ENCODE results near the gene DNTT.

Gene DNTT

GRCh38 chr10:96276831-96277230 is 27.4 kb upstream of the DNTT start:
- no peak overlapping the region for H3K4me3 ChIP-seq (ENCODE audit: low read depth in 1 of 2, low read length in 2 of 2)
- no peaks in the 10 kb centered on the region for H3K27me3 ChIP-seq (ENCODE audit: low read depth, low read length)
- H3K4me1 ChIP-seq (ENCODE audit: control insufficient read depth in 1 of 2, insufficient read depth in 2 of 2, low read length in 2 of 2) = peaks cover 2 to 9% of the 10 kb centered on the region in 2 donors
- H3K36me3 ChIP-seq (ENCODE audit: control insufficient read depth in 1 of 2, insufficient read depth in 2 of 2, low read length in 2 of 2) = no peaks in the 10 kb centered on the region
- no peak overlapping the region for H3K27ac ChIP-seq (ENCODE audit: low read length)
- H3K9me3 ChIP-seq (ENCODE audit: control insufficient read depth in 1 of 2, low read length in 2 of 2) = no peaks in the 10 kb centered on the region

- no peaks in the 10 kb centered on the region for H3K4me1 ChIP-seq (ENCODE audit: control insufficient read depth in 1 of 2, insufficient read depth in 2 of 2, low read length in 2 of 2)
- no peaks in the 10 kb centered on the region for H3K9me3 ChIP-seq (ENCODE audit: control insufficient read depth in 1 of 2, low read length in 2 of 2)
- H3K4me3 ChIP-seq (ENCODE audit: low read depth in 1 of 2, low read length in 2 of 2) = no peak overlapping the region
- no peak overlapping the region for H3K27ac ChIP-seq (ENCODE audit: low read length)
- H3K27me3 ChIP-seq (ENCODE audit: low read depth, low read length) = no peaks in the 10 kb centered on the region
- H3K36me3 ChIP-seq (ENCODE audit: control insufficient read depth in 1 of 2, insufficient read depth in 2 of 2, low read length in 2 of 2) = no peaks in the 10 kb centered on the region
Measured at GRCh38 chr10:96279191-96279641, 25.0 kb upstream of the DNTT start.

DNA sequence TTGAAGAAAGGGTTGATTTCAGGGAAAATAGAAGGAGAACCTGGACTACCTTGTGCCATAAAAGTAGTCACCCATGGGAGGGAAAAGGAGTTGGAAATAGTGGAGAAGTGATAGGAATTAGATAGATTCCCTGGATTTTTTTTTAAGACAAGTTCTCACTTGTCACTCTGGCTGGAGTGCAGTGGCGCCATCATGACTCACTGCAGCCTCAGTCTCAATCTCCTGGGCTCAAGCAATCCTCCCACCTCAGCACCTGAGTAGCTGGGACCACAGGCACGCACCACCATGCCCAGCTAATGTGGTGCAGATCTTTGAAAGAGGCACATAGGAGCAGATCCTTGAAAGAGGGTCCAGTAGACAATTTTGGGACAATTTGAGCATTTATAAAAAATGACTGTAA is 23.4 kb upstream of the DNTT start:
- Histone ChIP-seq H3K27me3 (ENCODE audit: low read depth, low read length) (no peaks in the 10 kb centered on the region), H3K4me3 (ENCODE audit: low read depth in 1 of 2, low read length in 2 of 2) (no peak overlapping the region), H3K4me1 (ENCODE audit: control insufficient read depth in 1 of 2, insufficient read depth in 2 of 2, low read length in 2 of 2) (no peaks in the 10 kb centered on the region), H3K36me3 (ENCODE audit: control insufficient read depth in 1 of 2, insufficient read depth in 2 of 2, low read length in 2 of 2) (no peaks in the 10 kb centered on the region), H3K9me3 (ENCODE audit: control insufficient read depth in 1 of 2, low read length in 2 of 2) (no peaks in the 10 kb centered on the region), H3K27ac (ENCODE audit: low read length) (no peak overlapping the region)

DNA sequence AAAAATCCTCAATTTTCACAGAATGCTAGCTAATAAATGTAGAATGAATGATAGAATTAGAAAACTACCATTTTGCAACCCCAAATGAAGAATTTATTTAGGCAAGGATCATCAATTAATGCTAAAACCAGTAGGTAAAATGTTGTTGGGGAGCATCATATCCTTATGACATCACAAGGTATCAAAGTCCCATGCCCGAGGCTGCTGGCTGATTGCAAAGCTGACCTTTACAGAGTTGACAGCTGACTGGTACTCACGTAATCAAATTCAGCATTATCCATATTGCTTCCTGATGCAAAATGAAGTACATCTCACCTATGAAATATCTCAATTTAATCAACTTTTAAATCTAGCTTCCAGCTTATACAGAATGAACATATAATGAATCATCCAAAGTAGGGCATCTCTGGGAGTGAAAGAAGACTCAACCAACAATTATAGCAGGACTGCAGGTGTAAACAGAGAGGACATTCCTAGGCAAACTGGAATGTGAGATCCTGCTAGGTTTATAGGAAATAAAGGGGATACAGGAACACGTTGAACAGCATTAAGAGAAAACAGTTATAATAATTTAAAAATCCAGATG is 22.7 kb upstream of the DNTT start:
- H3K27ac ChIP-seq (ENCODE audit: low read length) = no peak overlapping the region
- no peaks in the 10 kb centered on the region for H3K36me3 ChIP-seq (ENCODE audit: control insufficient read depth in 1 of 2, insufficient read depth in 2 of 2, low read length in 2 of 2)
- H3K4me1 ChIP-seq (ENCODE audit: control insufficient read depth in 1 of 2, insufficient read depth in 2 of 2, low read length in 2 of 2) = no peaks in the 10 kb centered on the region

DNA sequence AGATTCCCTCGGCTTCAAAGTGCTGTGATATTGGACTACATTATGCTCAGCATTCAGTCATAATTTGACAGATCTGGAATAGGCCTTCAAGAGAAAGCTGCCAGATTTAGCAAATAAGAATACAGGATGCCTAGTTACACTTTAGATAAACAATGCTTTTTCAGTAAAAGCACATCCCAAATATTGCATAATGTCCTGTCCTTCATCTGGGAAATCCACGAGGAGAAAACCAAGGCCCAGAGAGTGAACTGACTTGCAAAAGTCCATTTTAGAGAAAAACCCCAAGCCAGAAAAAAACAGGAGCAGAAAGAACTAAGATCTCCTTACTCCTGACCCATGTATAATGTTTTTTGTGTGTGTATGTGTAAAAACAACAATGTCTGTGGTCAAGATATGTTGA is 20.9 kb upstream of the DNTT start:
- Histone ChIP-seq H3K27me3 (ENCODE audit: low read depth, low read length) (no peaks in the 10 kb centered on the region), H3K27ac (ENCODE audit: low read length) (no peak overlapping the region), H3K4me1 (ENCODE audit: control insufficient read depth in 1 of 2, insufficient read depth in 2 of 2, low read length in 2 of 2) (peaks cover 5 to 10% of the 10 kb centered on the region in 2 donors), H3K9me3 (ENCODE audit: control insufficient read depth in 1 of 2, low read length in 2 of 2) (no peaks in the 10 kb centered on the region), H3K36me3 (ENCODE audit: control insufficient read depth in 1 of 2, insufficient read depth in 2 of 2, low read length in 2 of 2) (no peaks in the 10 kb centered on the region), H3K4me3 (ENCODE audit: low read depth in 1 of 2, low read length in 2 of 2) (no peak overlapping the region)

More for the DNA sequence above, 22.7 kb upstream of the DNTT start:
- no peaks in the 10 kb centered on the region for H3K27me3 ChIP-seq (ENCODE audit: low read depth, low read length)
- no peaks in the 10 kb centered on the region for H3K9me3 ChIP-seq (ENCODE audit: control insufficient read depth in 1 of 2, low read length in 2 of 2)
- H3K4me3 ChIP-seq (ENCODE audit: low read depth in 1 of 2, low read length in 2 of 2) = no peak overlapping the region

DNA sequence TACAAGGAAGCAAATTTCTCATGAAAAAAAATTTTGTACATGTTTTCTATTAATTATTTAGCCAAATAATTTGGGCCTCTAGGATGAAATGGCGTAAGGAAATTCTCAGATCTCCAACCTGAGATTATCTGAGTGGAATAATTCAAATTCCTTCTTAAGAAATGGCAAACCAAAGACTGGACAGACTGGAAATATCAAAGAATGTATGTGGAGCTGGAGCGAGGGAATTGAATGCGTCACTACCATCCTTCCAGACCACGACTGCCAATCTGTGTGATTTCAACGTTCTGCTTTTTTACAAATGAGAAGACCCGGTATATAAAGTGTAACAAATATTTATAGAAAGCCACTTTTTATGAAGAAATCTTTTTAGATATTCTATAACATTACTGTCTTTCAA is 20.5 kb upstream of the DNTT start:
- no peak overlapping the region for H3K27ac ChIP-seq (ENCODE audit: low read length)
- no peak overlapping the region for H3K4me3 ChIP-seq (ENCODE audit: low read depth in 1 of 2, low read length in 2 of 2)
- H3K36me3 ChIP-seq (ENCODE audit: control insufficient read depth in 1 of 2, insufficient read depth in 2 of 2, low read length in 2 of 2) = no peaks in the 10 kb centered on the region
- no peaks in the 10 kb centered on the region for H3K27me3 ChIP-seq (ENCODE audit: low read depth, low read length)
- peaks cover 5 to 10% of the 10 kb centered on the region in 2 donors for H3K4me1 ChIP-seq (ENCODE audit: control insufficient read depth in 1 of 2, insufficient read depth in 2 of 2, low read length in 2 of 2)
- H3K9me3 ChIP-seq (ENCODE audit: control insufficient read depth in 1 of 2, low read length in 2 of 2) = no peaks in the 10 kb centered on the region

GRCh38 chr10:96285331-96285752 is 18.9 kb upstream of the DNTT start:
- no peak overlapping the region for H3K4me3 ChIP-seq (ENCODE audit: low read depth in 1 of 2, low read length in 2 of 2)
- H3K36me3 ChIP-seq (ENCODE audit: control insufficient read depth in 1 of 2, insufficient read depth in 2 of 2, low read length in 2 of 2) = no peaks in the 10 kb centered on the region
- H3K27ac ChIP-seq (ENCODE audit: low read length) = no peak overlapping the region
- H3K27me3 ChIP-seq (ENCODE audit: low read depth, low read length) = no peaks in the 10 kb centered on the region
- H3K4me1 ChIP-seq (ENCODE audit: control insufficient read depth in 1 of 2, insufficient read depth in 2 of 2, low read length in 2 of 2) = peaks cover 5 to 10% of the 10 kb centered on the region in 2 donors
- no peaks in the 10 kb centered on the region for H3K9me3 ChIP-seq (ENCODE audit: control insufficient read depth in 1 of 2, low read length in 2 of 2)

GRCh38 chr10:96287392-96288105 is 16.7 kb upstream of the DNTT start:
- Histone ChIP-seq H3K36me3 (ENCODE audit: control insufficient read depth in 1 of 2, insufficient read depth in 2 of 2, low read length in 2 of 2) (no peaks in the 10 kb centered on the region), H3K9me3 (ENCODE audit: control insufficient read depth in 1 of 2, low read length in 2 of 2) (no peaks in the 10 kb centered on the region), H3K4me1 (ENCODE audit: control insufficient read depth in 1 of 2, insufficient read depth in 2 of 2, low read length in 2 of 2) (peaks cover 5 to 10% of the 10 kb centered on the region in 2 donors), H3K27ac (ENCODE audit: low read length) (peak overlapping the region; percentile 72), H3K4me3 (ENCODE audit: low read depth in 1 of 2, low read length in 2 of 2) (no peak overlapping the region), H3K27me3 (ENCODE audit: low read depth, low read length) (no peaks in the 10 kb centered on the region)

GRCh38 chr10:96288151-96288621 is 16.0 kb upstream of the DNTT start:
- Histone ChIP-seq H3K27ac (ENCODE audit: low read length) (peak overlapping the region; percentile 72), H3K36me3 (ENCODE audit: control insufficient read depth in 1 of 2, insufficient read depth in 2 of 2, low read length in 2 of 2) (no peaks in the 10 kb centered on the region), H3K9me3 (ENCODE audit: control insufficient read depth in 1 of 2, low read length in 2 of 2) (no peaks in the 10 kb centered on the region), H3K4me1 (ENCODE audit: control insufficient read depth in 1 of 2, insufficient read depth in 2 of 2, low read length in 2 of 2) (peaks cover 5 to 10% of the 10 kb centered on the region in 2 donors), H3K4me3 (ENCODE audit: low read depth in 1 of 2, low read length in 2 of 2) (peak overlapping the region in 1 of 2 donors; percentile 35), H3K27me3 (ENCODE audit: low read depth, low read length) (no peaks in the 10 kb centered on the region)

GRCh38 chr10:96289218-96289910 is 14.9 kb upstream of the DNTT start:
- Histone ChIP-seq H3K4me3 (ENCODE audit: low read depth in 1 of 2, low read length in 2 of 2) (no peak overlapping the region), H3K9me3 (ENCODE audit: control insufficient read depth in 1 of 2, low read length in 2 of 2) (no peaks in the 10 kb centered on the region), H3K36me3 (ENCODE audit: control insufficient read depth in 1 of 2, insufficient read depth in 2 of 2, low read length in 2 of 2) (no peaks in the 10 kb centered on the region), H3K4me1 (ENCODE audit: control insufficient read depth in 1 of 2, insufficient read depth in 2 of 2, low read length in 2 of 2) (peaks cover 5 to 10% of the 10 kb centered on the region in 2 donors), H3K27ac (ENCODE audit: low read length) (no peak overlapping the region), H3K27me3 (ENCODE audit: low read depth, low read length) (no peaks in the 10 kb centered on the region)

- Histone ChIP-seq H3K27me3 (ENCODE audit: low read depth, low read length) (no peaks in the 10 kb centered on the region), H3K4me1 (ENCODE audit: control insufficient read depth in 1 of 2, insufficient read depth in 2 of 2, low read length in 2 of 2) (peaks cover 5 to 10% of the 10 kb centered on the region in 2 donors), H3K27ac (ENCODE audit: low read length) (no peak overlapping the region), H3K4me3 (ENCODE audit: low read depth in 1 of 2, low read length in 2 of 2) (no peak overlapping the region), H3K9me3 (ENCODE audit: control insufficient read depth in 1 of 2, low read length in 2 of 2) (no peaks in the 10 kb centered on the region), H3K36me3 (ENCODE audit: control insufficient read depth in 1 of 2, insufficient read depth in 2 of 2, low read length in 2 of 2) (no peaks in the 10 kb centered on the region)
Measured at GRCh38 chr10:96290368-96291133, 13.7 kb upstream of the DNTT start.

Data from muscle layer of duodenum (tissue), 2 donors.